ENCODE results near the gene C10orf120.

GRCh38 chr10:122710576-122710975 is 10.9 kb upstream of the C10orf120 start:
- TF ChIP-seq, protein P1, sequence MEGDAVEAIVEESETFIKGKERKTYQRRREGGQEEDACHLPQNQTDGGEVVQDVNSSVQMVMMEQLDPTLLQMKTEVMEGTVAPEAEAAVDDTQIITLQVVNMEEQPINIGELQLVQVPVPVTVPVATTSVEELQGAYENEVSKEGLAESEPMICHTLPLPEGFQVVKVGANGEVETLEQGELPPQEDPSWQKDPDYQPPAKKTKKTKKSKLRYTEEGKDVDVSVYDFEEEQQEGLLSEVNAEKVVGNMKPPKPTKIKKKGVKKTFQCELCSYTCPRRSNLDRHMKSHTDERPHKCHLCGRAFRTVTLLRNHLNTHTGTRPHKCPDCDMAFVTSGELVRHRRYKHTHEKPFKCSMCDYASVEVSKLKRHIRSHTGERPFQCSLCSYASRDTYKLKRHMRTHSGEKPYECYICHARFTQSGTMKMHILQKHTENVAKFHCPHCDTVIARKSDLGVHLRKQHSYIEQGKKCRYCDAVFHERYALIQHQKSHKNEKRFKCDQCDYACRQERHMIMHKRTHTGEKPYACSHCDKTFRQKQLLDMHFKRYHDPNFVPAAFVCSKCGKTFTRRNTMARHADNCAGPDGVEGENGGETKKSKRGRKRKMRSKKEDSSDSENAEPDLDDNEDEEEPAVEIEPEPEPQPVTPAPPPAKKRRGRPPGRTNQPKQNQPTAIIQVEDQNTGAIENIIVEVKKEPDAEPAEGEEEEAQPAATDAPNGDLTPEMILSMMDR (IDR thresholded peaks at IDR 0.05) = no peak
- no peak for TF ChIP-seq POLR2A (IDR thresholded peaks at IDR 0.05)
- no peak for TF ChIP-seq POLR2AphosphoS5 (IDR thresholded peaks at IDR 0.05)
